ENCODE data around the gene PIK3R6.

The PIK3R6 gene

GRCh38 chr17:8872036-8872704 is 4.7 kb upstream of the PIK3R6 start:
- TF ChIP-seq, protein P1, sequence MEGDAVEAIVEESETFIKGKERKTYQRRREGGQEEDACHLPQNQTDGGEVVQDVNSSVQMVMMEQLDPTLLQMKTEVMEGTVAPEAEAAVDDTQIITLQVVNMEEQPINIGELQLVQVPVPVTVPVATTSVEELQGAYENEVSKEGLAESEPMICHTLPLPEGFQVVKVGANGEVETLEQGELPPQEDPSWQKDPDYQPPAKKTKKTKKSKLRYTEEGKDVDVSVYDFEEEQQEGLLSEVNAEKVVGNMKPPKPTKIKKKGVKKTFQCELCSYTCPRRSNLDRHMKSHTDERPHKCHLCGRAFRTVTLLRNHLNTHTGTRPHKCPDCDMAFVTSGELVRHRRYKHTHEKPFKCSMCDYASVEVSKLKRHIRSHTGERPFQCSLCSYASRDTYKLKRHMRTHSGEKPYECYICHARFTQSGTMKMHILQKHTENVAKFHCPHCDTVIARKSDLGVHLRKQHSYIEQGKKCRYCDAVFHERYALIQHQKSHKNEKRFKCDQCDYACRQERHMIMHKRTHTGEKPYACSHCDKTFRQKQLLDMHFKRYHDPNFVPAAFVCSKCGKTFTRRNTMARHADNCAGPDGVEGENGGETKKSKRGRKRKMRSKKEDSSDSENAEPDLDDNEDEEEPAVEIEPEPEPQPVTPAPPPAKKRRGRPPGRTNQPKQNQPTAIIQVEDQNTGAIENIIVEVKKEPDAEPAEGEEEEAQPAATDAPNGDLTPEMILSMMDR (IDR thresholded peaks at IDR 0.05; ENCODE audit: low read depth, low read length): no peak
- no peak for DNase-seq (ENCODE audit: extremely low read depth, low read depth)

DNA sequence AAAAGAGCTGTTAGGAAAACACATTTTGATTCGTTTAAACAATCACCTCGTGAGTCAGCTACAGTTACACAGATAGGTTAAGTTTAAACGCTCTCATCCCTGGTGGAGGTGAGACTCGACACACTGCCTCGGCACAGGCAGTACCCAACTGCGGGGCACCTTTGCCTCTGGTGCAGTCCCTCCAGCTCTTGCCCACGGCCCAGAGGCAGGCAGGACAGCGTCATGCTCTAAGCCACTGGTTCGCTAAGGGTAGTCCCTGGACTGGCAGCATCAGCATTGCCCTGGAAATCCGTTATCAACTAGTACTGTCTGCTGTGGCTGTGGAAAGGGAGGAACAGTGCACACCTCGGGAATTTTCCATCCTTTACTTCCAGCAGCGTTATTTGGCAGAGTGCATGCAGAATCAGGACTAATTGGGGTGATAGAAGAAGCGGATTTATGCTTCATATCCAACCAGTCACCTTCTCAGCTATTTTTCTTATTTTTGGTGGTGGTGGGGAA is 3.7 kb upstream of the PIK3R6 start:
- TF ChIP-seq, protein P1 (IDR thresholded peaks at IDR 0.05; ENCODE audit: low read depth, low read length): no peak

DNA sequence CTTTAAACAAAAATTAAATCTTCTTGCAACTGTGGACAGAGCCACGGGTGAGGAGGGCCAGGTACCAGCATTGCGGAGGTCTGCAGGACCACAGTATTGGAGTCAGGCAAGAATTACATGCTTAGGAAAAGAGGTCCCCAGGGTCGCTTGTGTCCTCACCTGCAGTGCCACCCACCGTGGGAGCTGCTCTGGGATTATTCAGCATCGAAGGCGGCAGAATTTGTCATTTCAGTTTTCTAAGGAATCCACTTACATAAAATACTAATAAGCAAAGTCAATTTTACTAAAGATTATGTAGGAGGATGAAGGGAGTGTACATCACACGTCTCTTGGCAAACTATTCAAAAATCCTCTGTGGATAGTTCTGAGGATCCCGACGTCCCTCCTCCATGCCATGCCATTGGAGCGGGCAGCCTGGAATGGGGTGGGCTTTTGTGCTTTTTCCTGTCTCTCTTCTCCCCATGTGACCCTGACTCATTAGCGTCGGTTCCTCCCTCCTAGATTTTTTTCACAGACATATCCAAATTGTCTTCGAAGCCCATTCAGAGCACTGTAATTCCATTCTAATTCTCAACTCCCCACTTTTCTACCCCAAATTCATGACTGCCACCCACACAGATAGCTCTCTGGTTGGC is 3.0 kb upstream of the PIK3R6 start:
- TF ChIP-seq, protein P1 (IDR thresholded peaks at IDR 0.05; ENCODE audit: low read depth, low read length): no peak
- no peak for DNase-seq (ENCODE audit: extremely low read depth, low read depth)

More for the DNA sequence above, 3.7 kb upstream of the PIK3R6 start:
- no peak for DNase-seq (ENCODE audit: extremely low read depth, low read depth)

DNA sequence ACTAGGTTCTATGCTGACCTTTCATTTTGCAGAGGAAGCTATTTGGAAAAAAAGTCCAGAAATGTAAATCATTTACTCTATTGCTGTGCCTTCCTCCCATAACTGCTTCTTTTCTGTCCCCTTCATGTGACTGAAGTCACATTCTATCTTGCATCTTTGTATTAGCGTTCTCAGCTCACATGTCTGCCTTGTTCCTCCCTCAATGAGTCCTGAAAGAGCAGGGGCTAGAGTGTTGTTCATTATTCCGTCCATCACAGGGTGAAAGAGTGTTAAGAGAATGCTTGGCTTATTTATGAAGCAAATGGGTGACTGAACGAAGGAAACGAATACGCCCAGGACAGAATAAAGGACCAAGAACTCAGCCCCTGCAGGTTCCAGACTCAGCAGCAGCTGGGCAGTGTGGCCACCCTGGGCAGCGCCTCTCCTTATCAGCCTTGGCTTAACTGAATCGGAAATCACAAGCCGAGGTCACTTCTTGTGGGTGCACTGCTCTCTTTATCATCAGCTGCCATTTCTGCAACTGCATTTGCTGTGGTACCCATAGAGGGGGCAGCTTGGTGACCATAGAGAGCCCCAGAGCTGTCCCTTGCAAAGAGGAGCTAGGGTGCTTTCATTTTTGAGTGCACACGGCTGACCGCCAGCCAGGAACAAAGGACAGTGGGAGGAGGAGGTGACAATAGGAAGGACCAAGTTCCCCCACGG is 1.8 kb upstream of the PIK3R6 start:
- no peak for DNase-seq (ENCODE audit: extremely low read depth, low read depth)
- TF ChIP-seq, protein P1 (IDR thresholded peaks at IDR 0.05; ENCODE audit: low read depth, low read length): no peak

GRCh38 chr17:8868529-8868951 is 1.1 kb upstream of the PIK3R6 start:
- no peak for DNase-seq (ENCODE audit: extremely low read depth, low read depth)
- TF ChIP-seq, protein P1 (IDR thresholded peaks at IDR 0.05; ENCODE audit: low read depth, low read length): no peak

DNA sequence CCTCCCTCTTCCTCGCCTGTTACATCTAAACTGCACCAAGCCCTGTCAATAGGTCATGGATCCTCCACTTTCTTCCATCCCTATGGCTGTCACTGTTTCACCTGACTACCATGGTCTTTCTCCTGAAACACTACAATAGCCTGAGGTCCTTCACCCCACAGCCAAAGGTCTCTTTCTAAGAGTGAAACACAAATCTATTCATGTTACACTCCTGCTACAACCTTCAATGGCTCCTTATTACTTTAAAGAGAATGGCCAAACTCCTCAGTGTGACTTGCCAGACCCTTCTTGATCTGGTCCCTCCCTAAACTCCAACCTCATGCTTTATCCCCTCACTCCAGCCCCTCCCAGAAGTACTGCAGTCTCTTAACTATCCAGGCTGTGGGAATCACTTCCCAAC is 618 bp upstream of the PIK3R6 start:
- no peak for DNase-seq (ENCODE audit: extremely low read depth, low read depth)
- TF ChIP-seq, protein P1 (IDR thresholded peaks at IDR 0.05; ENCODE audit: low read depth, low read length): no peak

DNA sequence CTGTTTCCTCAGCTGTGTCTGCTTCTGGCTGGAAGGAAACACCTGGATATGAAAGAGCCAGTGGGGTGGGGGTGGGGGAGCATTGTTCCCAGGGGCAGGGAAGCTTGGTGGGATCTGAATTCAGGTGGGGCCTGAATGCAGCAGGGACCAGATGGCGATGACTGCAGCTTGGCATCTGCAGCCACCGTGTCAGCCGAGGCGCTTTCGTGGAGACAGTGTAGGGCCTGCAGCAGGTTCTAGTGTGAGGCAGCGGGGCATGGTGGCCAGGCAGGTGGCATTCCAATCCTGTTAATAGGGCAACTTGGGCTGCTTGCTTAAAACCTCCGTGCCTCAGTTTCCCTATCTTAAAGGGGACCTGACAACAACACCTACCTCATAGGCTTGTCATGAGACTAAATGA is 1.7 kb downstream of the PIK3R6 start:
- TF ChIP-seq, protein P1 (IDR thresholded peaks at IDR 0.05; ENCODE audit: low read depth, low read length): no peak
- DNase-seq (ENCODE audit: extremely low read depth, low read depth): no peak

All from AG09319 (cell line).